K562 (cell line): ENCODE data around the gene SDHC.

ENCODE experiments used
- CEBPB ChIP-seq: fragments of 450-650 bp; IDR thresholded peaks from 2 replicates; pipeline ENCODE4 v1.6.1; 2016; ENCODE audit warnings: missing genetic modification characterization, missing compliant biosample characterization
- CTCF ChIP-seq, 3 experiments: IDR thresholded peaks in 2 of 3; conservative IDR thresholded peaks in 1 of 3; 2 replicates each; pipeline ENCODE4 v1.5.1; 2011 to 2012; ENCODE audit warnings: low read length in 3 of 3, mild to moderate bottlenecking in 3 of 3, control low read depth in 2 of 3, improper control_type of control experiment in 1 of 3, inconsistent platforms in 1 of 3, low read depth in 1 of 3, mixed read lengths in 1 of 3, moderate library complexity in 1 of 3; ENCODE audit not compliant: insufficient read depth in 2 of 3
- HMGXB4 ChIP-seq: sonication (generic); formaldehyde crosslinking; IDR thresholded peaks from 2 replicates; pipeline ENCODE4 v1.8.1; 2023; ENCODE audit warnings: mild to moderate bottlenecking, missing genetic modification reagents
- MAFK ChIP-seq: IDR thresholded peaks from 2 replicates; pipeline ENCODE4 v1.6.1; 2011; ENCODE audit warnings: low read length, improper control_type of control experiment
- SMAD4 ChIP-seq: fragments of 250-450 bp; sonication (Bioruptor Pico); conservative IDR thresholded peaks from 2 replicates; pipeline ENCODE4 v1.8.0; 2021; ENCODE audit warnings: inconsistent platforms, mild to moderate bottlenecking, moderate library complexity
- SP1 ChIP-seq: sonication (generic); formaldehyde crosslinking; IDR thresholded peaks from 2 replicates; pipeline ENCODE4 v1.8.1; 2022; ENCODE audit warnings: mild to moderate bottlenecking, missing genetic modification reagents
- ZNF586 ChIP-seq: fragments of 450-650 bp; formaldehyde crosslinking; conservative IDR thresholded peaks from 2 replicates; pipeline ENCODE4 v1.4.0; 2020; ENCODE audit warnings: mild to moderate bottlenecking, moderate library complexity

- TF ChIP-seq SP1 (CRISPR knock-in tag) (no peak), CTCF (IDR thresholded peaks at IDR 0.05 in 2 of 3, conservative IDR thresholded peaks at IDR 0.05 in 1 of 3; ENCODE audit: insufficient read depth in 2 of 3, low read depth in 1 of 3, low read length in 3 of 3) (no peak), ZNF586 (CRISPR knock-in tag) (no peak), SMAD4 (CRISPR knock-in tag) (no peak), CEBPB (tag) (no peak), HMGXB4 (no peak), MAFK (no peak)
Observed at GRCh38 chr1:161342177-161342576, 28.0 kb downstream of the SDHC start.
